ENCODE results near the gene SMU1.

GRCh38 chr9:33022303-33022702 lies 54.2 kb downstream of the SMU1 start:
- no peak for TF ChIP-seq POLR2A (IDR thresholded peaks at IDR 0.05)
- no peak for TF ChIP-seq CTCF (IDR thresholded peaks at IDR 0.05)
